ENCODE measurements around the gene TTC7B.

DNA sequence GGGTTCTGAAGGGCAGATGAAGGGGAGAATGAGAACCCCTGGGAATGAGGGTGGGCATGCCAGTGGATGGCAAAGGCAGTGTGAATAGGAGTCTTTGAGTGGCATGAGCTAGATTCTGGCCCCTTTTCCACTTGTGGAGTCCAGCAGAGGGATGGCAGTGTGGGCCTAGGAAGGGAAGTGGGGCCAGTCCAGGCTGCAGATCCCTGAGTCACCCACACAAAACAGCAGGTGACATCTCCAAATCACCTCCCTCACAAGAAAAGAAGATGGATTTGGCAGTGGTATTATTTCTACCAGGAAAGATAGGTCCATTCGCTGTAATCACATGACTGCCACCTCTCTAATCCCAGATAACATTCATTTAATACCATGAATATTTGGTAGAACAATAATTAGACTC is 151.3 kb downstream of the TTC7B start:
- TF ChIP-seq EZH2 (IDR thresholded peaks at IDR 0.05; ENCODE audit: borderline replicate concordance, insufficient read depth, low read depth, low read length, poor library complexity, severe bottlenecking): no peak
- TF ChIP-seq, protein P1, sequence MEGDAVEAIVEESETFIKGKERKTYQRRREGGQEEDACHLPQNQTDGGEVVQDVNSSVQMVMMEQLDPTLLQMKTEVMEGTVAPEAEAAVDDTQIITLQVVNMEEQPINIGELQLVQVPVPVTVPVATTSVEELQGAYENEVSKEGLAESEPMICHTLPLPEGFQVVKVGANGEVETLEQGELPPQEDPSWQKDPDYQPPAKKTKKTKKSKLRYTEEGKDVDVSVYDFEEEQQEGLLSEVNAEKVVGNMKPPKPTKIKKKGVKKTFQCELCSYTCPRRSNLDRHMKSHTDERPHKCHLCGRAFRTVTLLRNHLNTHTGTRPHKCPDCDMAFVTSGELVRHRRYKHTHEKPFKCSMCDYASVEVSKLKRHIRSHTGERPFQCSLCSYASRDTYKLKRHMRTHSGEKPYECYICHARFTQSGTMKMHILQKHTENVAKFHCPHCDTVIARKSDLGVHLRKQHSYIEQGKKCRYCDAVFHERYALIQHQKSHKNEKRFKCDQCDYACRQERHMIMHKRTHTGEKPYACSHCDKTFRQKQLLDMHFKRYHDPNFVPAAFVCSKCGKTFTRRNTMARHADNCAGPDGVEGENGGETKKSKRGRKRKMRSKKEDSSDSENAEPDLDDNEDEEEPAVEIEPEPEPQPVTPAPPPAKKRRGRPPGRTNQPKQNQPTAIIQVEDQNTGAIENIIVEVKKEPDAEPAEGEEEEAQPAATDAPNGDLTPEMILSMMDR (IDR thresholded peaks at IDR 0.05): no peak
